ENCODE results near the gene TMEM243.

GRCh38 chr7:87204933-87205332, 14.6 kb downstream of the TMEM243 start:
- TF ChIP-seq EZH2phosphoT487 (IDR thresholded peaks at IDR 0.05; ENCODE audit: low read length): no peak
- no peak for TF ChIP-seq CTCF (IDR thresholded peaks at IDR 0.05; ENCODE audit: low read length)
